MM.1S (cell line): ENCODE data around the gene FAM199X.

Experiments
- DNase-seq: peaks from one replicate; pipeline ENCODE4 v3.0.0-alpha.2; 2015
- H2AFZ ChIP-seq: fragments of 300-600 bp; sonication (generic); 2 replicates; pipeline ENCODE4 v1.6.0; 2016; ENCODE audit warnings: antibody characterized with exemption, low read length
- H3F3A ChIP-seq: fragments of 300-600 bp; sonication (generic); 2 replicates; pipeline ENCODE4 v1.6.1; 2016; ENCODE audit warnings: mild to moderate bottlenecking, antibody characterized with exemption, low read length, moderate library complexity, mixed read lengths; ENCODE audit not compliant: insufficient read depth
- H3K27ac ChIP-seq: fragments of 300-600 bp; sonication (generic); 2 replicates; pipeline ENCODE4 v1.5.1; 2016; ENCODE audit warnings: mild to moderate bottlenecking, low read length
- H3K27me3 ChIP-seq: fragments of 300-600 bp; sonication (generic); replicated peaks from 2 replicates; pipeline ENCODE4 v1.6.0; 2016; ENCODE audit warnings: low read length; ENCODE audit not compliant: insufficient read depth
- H3K36me3 ChIP-seq: fragments of 300-600 bp; sonication (generic); replicated peaks from 2 replicates; pipeline ENCODE4 v1.6.1; 2016; ENCODE audit warnings: mild to moderate bottlenecking, low read length, mixed read lengths; ENCODE audit not compliant: insufficient read depth
- H3K4me1 ChIP-seq: fragments of 300-600 bp; sonication (generic); 2 replicates; pipeline ENCODE4 v1.6.1; 2016; ENCODE audit warnings: low read length, mixed read lengths
- H3K4me2 ChIP-seq: fragments of 300-600 bp; sonication (generic); 2 replicates; pipeline ENCODE4 v1.6.0; 2016; ENCODE audit warnings: low read depth, low read length
- H3K4me3 ChIP-seq: fragments of 300-600 bp; sonication (generic); 2 replicates; pipeline ENCODE4 v1.5.1; 2016; ENCODE audit warnings: low read length, mixed read lengths
- H3K79me2 ChIP-seq: fragments of 300-600 bp; sonication (generic); 2 replicates; pipeline ENCODE4 v1.6.1; 2016; ENCODE audit warnings: mixed run types, low read length, mixed read lengths
- H3K9ac ChIP-seq: fragments of 300-600 bp; sonication (generic); 2 replicates; pipeline ENCODE4 v1.6.1; 2016; ENCODE audit warnings: low read length, mixed read lengths
- H3K9me2 ChIP-seq: fragments of 300-600 bp; sonication (generic); replicated peaks from 2 replicates; pipeline ENCODE4 v1.6.1; 2016; ENCODE audit warnings: mild to moderate bottlenecking, low read length, mixed read lengths; ENCODE audit not compliant: insufficient read depth
- H3K9me3 ChIP-seq: fragments of 300-600 bp; sonication (generic); replicated peaks from 2 replicates; pipeline ENCODE4 v1.6.1; 2016; ENCODE audit warnings: mild to moderate bottlenecking, low read length, mixed read lengths; ENCODE audit not compliant: insufficient read depth
- H4K20me1 ChIP-seq: fragments of 300-600 bp; sonication (generic); 2 replicates; pipeline ENCODE4 v1.6.1; 2016; ENCODE audit warnings: mild to moderate bottlenecking, low read length, moderate library complexity, mixed read lengths; ENCODE audit not compliant: insufficient read depth
- EZH2 ChIP-seq: fragments of 300-600 bp; sonication (generic); optimal IDR thresholded peaks from 2 replicates; pipeline ENCODE3; 2017; ENCODE audit warnings: low read depth, mild to moderate bottlenecking, antibody characterized with exemption, low read length, mixed read lengths
- EZH2phosphoT487 ChIP-seq: fragments of 300-600 bp; sonication (generic); IDR thresholded peaks from 2 replicates; pipeline ENCODE4 v1.6.1; 2018; ENCODE audit warnings: antibody characterized with exemption, low read length
- TF ChIP-seq, protein P1 (sequence below): fragments of 300-600 bp; sonication (generic); IDR thresholded peaks from 2 replicates; pipeline ENCODE4 v1.5.1; 2016; ENCODE audit warnings: antibody characterized with exemption, low read length, mixed read lengths

FAM199X gene

DNA sequence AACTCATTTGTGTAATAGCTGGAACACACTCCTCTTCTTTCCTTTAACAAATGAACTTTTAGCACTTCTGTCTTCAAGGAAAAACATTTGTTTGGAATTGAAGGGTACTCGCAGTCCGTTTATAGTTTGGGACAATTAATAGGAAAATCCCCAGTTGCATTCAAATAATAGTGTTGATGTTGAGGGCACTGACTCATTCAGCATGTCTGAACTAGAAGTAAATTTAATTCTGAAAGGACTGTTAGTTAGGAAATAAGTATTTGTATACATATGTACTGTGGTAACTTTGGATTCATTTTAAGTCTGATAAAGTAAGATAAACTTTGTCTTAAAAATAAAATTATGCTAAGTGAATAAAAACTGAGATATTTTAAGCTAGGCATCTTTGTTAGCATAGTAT, 27.2 kb downstream of the FAM199X start:
- H3F3A ChIP-seq, result no peaks in the 10 kb centered on the region; the same call in 1 of the 2 replicates
- H4K20me1 ChIP-seq, result no peaks in the 10 kb centered on the region
- DNase-seq, result no peak
- no peaks in the 10 kb centered on the region for H3K9me2 ChIP-seq
- H3K9ac ChIP-seq, result no peak overlapping the region
- no peak overlapping the region for H3K27ac ChIP-seq
- TF ChIP-seq, protein P1, sequence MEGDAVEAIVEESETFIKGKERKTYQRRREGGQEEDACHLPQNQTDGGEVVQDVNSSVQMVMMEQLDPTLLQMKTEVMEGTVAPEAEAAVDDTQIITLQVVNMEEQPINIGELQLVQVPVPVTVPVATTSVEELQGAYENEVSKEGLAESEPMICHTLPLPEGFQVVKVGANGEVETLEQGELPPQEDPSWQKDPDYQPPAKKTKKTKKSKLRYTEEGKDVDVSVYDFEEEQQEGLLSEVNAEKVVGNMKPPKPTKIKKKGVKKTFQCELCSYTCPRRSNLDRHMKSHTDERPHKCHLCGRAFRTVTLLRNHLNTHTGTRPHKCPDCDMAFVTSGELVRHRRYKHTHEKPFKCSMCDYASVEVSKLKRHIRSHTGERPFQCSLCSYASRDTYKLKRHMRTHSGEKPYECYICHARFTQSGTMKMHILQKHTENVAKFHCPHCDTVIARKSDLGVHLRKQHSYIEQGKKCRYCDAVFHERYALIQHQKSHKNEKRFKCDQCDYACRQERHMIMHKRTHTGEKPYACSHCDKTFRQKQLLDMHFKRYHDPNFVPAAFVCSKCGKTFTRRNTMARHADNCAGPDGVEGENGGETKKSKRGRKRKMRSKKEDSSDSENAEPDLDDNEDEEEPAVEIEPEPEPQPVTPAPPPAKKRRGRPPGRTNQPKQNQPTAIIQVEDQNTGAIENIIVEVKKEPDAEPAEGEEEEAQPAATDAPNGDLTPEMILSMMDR, result no peak
- TF ChIP-seq EZH2phosphoT487 (no peak), EZH2 (no peak)
- H3K79me2 ChIP-seq, result no peaks in the 10 kb centered on the region
- H2AFZ ChIP-seq, result no peak overlapping the region
- no peaks in the 10 kb centered on the region for H3K4me1 ChIP-seq
- H3K27me3 ChIP-seq, result no peaks in the 10 kb centered on the region
- no peak overlapping the region for H3K4me3 ChIP-seq
- no peak overlapping the region for H3K4me2 ChIP-seq
- H3K9me3 ChIP-seq, result no peaks in the 10 kb centered on the region
- H3K36me3 ChIP-seq, result no peaks in the 10 kb centered on the region

DNA sequence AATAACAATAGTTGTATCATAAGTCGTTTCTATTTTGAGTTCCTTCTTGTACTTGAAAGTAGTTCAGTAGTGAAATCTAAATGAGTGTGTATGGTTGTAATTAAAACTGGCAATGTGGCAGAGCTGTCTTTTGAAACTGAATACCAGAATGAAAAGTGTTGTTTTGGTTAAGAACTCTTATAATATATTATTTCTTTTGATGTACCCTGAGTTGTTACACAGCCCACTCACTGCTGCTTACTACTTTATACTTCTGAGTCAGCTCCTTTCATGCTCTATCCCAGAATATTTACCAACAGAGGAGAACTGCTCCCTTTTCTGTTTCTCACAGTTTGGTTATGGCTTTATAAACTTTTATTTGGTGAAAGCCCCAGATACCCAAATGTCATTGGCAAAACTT, 28.8 kb downstream of the FAM199X start:
- H4K20me1 ChIP-seq, result no peaks in the 10 kb centered on the region
- H2AFZ ChIP-seq, result no peak overlapping the region
- no peak for DNase-seq
- H3K4me3 ChIP-seq, result no peak overlapping the region
- TF ChIP-seq, protein P1, result no peak
- TF ChIP-seq EZH2, result no peak
- TF ChIP-seq EZH2phosphoT487, result no peak
- no peak overlapping the region for H3K9ac ChIP-seq
- H3K4me2 ChIP-seq, result no peak overlapping the region
- H3K9me2 ChIP-seq, result no peaks in the 10 kb centered on the region
- no peak overlapping the region for H3K27ac ChIP-seq
- no peaks in the 10 kb centered on the region for H3K9me3 ChIP-seq
- H3K79me2 ChIP-seq, result no peaks in the 10 kb centered on the region
- H3K36me3 ChIP-seq, result no peaks in the 10 kb centered on the region
- no peaks in the 10 kb centered on the region for H3K27me3 ChIP-seq
- no peaks in the 10 kb centered on the region for H3K4me1 ChIP-seq
- no peaks in the 10 kb centered on the region; the same call in 1 of the 2 replicates for H3F3A ChIP-seq

- TF ChIP-seq, protein P1, result peak; percentile 61
- no peak for TF ChIP-seq EZH2
- TF ChIP-seq EZH2phosphoT487, result no peak
- Histone ChIP-seq H3K36me3 (no peaks in the 10 kb centered on the region), H3K9me2 (no peaks in the 10 kb centered on the region), H3K27me3 (no peaks in the 10 kb centered on the region), H3K4me1 (no peaks in the 10 kb centered on the region), H3K4me3 (no peak overlapping the region), H2AFZ (no peak overlapping the region), H3K4me2 (no peak overlapping the region), H3K9me3 (no peaks in the 10 kb centered on the region), H3F3A (no peaks in the 10 kb centered on the region; the same call in 1 of the 2 replicates), H3K79me2 (no peaks in the 10 kb centered on the region), H4K20me1 (no peaks in the 10 kb centered on the region), H3K27ac (no peak overlapping the region), H3K9ac (no peak overlapping the region)
- DNase-seq, result peak; percentile 54
These were observed 29.3 kb downstream of the FAM199X start for GRCh38 chrX:104195489-104196084.
